ENCODE data around the gene HERPUD2.
"Not testable (repeated sequence)": the region's sequence is repeated elsewhere in the genome, so short reads cannot be mapped to it uniquely, and the experiment has no call there.

HERPUD2 gene

GRCh38 chr7:35676211-35676610, 18.7 kb downstream of the HERPUD2 start:
- no peak for DNase-seq

- DNase-seq = no peak
Observed at GRCh38 chr7:35670856-35671569, 23.9 kb downstream of the HERPUD2 start.

- DNase-seq = not testable (repeated sequence)
Observed at GRCh38 chr7:35660411-35660810, 34.5 kb downstream of the HERPUD2 start.

GRCh38 chr7:35658606-35659201, 36.2 kb downstream of the HERPUD2 start:
- DNase-seq = no peak

GRCh38 chr7:35657125-35657524, 37.8 kb downstream of the HERPUD2 start:
- no peak for DNase-seq

- DNase-seq = not testable (repeated sequence)
Observed at GRCh38 chr7:35654558-35654957, 40.4 kb downstream of the HERPUD2 start.

- DNase-seq = no peak
Observed at GRCh38 chr7:35652124-35652523, 42.8 kb downstream of the HERPUD2 start.

- DNase-seq = no peak
Observed at GRCh38 chr7:35650751-35651150, 44.2 kb downstream of the HERPUD2 start.

GRCh38 chr7:35649711-35650110, 45.2 kb downstream of the HERPUD2 start:
- no peak for DNase-seq

- no peak for DNase-seq
Observed at GRCh38 chr7:35648367-35648766, 46.6 kb downstream of the HERPUD2 start.

- DNase-seq = no peak
Observed at GRCh38 chr7:35647171-35647574, 47.8 kb downstream of the HERPUD2 start.

- DNase-seq = no peak
Observed at GRCh38 chr7:35646289-35647023, 48.5 kb downstream of the HERPUD2 start.

- no peak for DNase-seq
Observed at GRCh38 chr7:35645691-35646090, 49.2 kb downstream of the HERPUD2 start.

- peak; percentile 45 for DNase-seq
Observed at GRCh38 chr7:35630024-35630972, 64.6 kb downstream of the HERPUD2 start.

GRCh38 chr7:35624299-35625186, 70.4 kb downstream of the HERPUD2 start:
- peak; percentile 41 for DNase-seq

- DNase-seq = no peak
Observed at GRCh38 chr7:35623381-35623780, 71.6 kb downstream of the HERPUD2 start.

GRCh38 chr7:35619863-35620262, 75.1 kb downstream of the HERPUD2 start:
- DNase-seq = no peak

GRCh38 chr7:35617041-35617440, 77.9 kb downstream of the HERPUD2 start:
- DNase-seq = peak; percentile 4

GRCh38 chr7:35613150-35613549, 81.8 kb downstream of the HERPUD2 start:
- DNase-seq = no peak

GRCh38 chr7:35605760-35606159, 89.2 kb downstream of the HERPUD2 start:
- DNase-seq = peak; percentile 80

- DNase-seq = no peak
Observed at GRCh38 chr7:35604595-35604994, 90.3 kb downstream of the HERPUD2 start.

GRCh38 chr7:35599645-35600044, 95.3 kb downstream of the HERPUD2 start:
- no peak for DNase-seq
